ENCODE data around the gene DUSP16.
"Not testable (repeated sequence)": the region's sequence is repeated elsewhere in the genome, so short reads cannot be mapped to it uniquely, and the experiment has no call there.

DUSP16 gene

DNA sequence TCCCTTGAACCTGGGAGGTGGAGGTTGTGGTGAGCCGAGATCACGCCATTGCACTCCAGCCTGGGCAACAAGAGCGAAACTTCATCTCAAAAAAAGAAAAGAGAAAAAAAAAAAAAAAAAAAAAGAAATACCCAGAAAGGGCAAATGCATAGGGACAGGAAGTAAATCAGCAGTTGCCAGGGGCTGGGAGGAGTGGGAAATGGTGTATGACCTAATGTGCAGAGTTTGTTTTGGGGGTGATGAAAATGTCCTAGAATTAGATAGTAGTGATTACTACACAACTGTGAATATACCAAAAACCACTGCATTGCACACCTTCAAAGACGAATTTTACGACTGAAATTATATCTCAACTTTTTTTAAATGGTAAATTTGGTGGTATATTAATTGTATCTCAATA is 20.4 kb downstream of the DUSP16 start:
- DNase-seq: no peak

DNA sequence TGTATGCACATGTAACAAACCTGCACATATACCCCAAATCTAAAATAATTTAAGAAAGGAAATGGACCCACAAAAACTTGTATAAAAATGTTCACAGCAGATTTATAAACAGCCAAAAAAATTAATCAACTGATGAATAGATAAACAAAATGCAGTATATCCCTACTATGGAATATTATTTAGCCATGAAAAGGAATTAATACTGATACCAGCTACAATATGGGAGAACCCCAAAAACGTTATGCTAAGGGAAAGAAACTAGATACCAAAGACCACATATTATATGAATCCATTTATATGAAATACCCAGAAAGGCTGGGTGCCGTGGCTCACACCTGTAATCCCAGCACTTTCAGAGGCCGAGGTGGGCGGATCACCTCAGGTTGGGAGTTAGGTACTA is 20.9 kb downstream of the DUSP16 start:
- DNase-seq: no peak

DNA sequence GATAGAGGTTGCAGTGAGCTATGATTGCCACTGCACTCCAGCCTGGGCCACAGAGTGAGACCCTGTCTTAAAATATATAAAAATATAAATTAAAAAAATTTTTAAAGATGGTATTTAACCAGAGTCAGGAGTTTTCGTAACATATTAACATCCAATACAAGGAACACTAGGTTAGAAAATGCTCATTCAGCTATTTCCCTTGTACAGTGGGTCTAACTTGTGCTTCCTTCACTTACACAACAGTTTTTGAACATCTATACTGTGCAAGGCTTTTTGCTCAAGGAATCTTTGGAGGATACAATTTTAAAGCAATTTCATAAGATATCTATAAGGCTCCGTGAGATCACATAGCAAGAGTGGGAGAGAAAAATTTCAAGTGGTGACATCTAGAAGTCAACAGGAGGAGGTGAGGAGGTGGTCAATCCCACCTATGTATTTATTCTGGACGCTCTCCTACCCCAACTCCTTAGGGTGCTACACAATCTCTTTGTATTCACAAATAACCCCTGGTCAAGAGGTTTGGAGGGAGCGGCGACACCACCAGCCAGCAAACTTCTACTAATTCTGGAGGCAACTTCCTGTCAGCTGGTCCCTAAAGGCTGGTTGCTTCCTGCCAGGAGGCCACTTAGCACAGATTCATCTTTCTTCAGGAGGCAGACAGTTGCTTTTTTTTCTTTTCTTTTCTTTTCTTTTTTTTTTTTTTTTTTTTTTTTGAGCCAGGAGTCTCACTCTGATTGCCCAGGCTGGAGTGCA is 22.2 kb downstream of the DUSP16 start:
- DNase-seq: no peak

DNA sequence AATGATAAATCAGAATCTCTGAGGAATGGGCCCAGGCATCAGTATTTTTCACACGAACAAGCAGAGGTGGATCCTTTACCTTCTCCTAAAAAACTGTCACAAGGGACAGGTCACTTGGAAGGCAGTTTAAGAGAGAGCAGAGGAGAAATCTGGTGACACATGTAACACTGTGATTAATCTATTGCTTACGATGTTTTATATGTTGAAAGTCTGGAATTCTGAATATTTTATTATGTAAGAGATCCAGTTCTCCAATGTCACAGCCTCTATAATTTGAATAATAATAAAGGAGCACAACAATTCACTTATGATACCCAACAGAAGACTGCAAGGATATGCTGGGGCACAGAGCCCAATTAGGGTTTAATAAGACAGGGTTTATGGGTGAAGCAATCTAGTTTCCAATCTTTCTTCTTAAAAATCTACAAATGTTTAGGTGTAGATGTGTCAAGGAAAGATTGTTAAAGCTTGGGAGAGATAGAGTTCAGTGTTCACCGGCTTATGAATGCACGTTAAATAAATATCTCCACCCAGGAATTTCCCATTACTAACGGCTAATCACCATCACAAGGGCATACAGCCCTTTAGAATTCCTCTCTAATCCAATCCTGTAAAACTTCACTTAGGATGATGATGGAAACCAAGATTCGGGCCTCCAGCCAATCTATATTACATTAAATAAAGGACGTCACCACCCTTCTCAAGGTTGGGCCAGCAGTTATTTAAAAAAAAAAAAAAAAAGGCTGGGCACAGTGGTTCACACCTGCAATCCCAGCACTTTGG is 23.4 kb downstream of the DUSP16 start:
- no peak for DNase-seq

DNA sequence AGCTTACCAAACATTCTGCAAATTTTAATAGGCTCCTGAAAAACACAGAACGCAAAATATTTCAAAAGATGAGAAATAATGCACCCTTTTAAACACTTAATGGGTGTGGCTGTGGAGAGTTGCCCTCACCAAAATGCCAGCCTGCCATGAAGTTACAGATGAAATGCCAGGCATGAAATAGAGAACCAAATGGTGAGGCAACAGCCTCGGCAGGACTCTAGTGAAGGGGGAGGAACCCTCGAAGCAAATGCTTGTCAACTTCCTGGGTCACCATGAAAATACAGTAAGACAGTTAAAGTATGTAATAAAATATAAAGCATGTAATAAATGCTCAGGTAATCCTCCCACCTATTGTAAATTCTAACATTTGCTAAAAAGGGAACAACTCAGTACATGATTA is 24.1 kb downstream of the DUSP16 start:
- DNase-seq: no peak

DNA sequence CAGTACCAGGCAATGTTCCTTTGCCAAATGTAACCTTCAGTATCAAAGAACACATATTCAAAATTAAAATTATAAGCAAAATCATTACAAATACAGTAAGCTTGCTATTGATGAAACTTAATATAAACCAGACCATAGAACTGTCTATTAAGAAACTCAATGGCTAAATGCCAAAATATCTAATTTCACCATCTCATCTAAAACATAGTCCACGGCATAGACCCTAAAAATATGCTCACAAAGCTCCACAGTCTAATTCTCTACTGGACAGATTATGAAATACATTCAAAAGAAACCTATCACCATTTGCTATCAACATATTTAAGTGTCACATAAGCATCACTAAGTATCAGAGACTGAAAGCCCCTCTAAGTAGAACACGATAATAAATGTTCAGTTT is 25.2 kb downstream of the DUSP16 start:
- no peak for DNase-seq

DNA sequence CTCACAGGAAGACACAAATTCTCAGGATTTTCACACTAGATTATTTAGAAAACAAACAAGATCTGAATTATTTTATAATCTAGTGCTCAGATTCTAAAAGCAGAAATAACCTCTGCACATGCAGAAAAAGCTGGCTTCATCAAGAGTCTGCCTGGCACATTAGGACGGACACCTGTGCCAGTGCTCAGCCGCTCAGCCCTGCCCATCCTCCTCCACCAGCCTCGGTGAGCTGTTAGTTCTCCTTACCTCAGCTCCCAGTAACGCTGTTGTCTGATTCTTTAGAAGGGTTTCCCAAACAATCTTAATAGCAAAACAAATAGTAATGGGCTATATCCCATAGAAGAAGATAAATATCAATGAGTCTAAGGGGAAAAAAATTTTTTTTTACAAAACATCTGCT is 27.7 kb downstream of the DUSP16 start:
- DNase-seq: no peak

DNA sequence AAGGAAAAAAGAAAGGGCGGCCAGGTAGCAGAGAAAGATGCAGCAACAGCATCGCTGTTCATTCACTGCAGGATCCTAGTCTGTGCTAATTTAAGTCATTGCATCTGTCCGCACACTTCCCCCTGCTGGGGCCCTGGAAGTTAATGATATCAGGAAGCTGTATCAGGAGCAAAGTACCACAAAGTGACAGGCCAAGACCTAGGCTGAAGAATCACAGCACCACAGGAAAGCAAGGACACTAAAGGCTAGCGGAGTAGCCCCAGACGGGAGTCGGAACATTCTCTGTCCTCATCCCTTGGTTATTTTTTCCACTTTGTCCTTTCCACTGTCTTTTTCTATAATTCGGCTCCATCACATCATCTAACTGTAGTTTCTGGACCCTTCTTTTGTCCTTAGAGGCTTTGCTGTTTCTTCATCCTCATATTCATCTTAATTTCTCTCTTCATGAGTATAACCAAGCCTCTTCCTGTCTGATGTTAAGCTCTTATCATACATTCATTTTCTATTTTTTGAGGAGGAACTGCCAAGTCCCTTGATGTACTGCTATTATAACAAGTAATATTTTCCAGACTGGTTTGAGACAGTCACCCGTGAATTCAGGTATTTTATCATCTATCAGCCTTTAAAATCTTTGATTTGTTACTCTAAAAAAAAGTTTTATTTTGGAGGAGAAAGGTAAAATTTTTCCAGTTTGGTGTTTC is 28.3 kb downstream of the DUSP16 start:
- no peak for DNase-seq

DNA sequence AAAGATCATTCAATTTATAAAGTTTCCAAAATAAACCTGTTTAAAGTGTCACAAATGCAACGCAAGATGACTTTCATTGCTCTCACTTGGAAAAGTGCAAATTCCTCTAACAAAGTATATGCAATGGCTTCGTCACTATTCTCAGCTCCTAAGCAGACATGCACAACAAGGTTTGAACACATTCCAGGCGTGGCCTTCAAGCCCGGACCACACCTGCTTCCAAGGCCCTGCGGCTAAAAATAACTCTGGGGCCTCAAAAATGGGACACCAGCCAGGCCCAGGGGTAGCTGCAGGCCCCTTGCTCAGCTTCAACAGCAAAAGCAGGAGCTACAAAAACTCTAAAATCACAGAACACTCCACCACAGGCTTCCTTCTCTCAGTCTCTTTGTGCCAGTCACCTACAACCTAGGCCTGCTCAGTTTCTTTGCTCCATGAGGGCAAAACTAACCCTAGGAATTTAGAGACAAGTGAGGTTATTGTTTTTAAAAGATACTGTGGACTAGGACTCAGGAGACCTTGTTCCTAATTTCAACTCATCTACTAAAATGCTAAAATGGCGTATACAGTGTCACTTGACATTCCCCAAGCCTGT is 29.3 kb downstream of the DUSP16 start:
- DNase-seq: no peak

DNA sequence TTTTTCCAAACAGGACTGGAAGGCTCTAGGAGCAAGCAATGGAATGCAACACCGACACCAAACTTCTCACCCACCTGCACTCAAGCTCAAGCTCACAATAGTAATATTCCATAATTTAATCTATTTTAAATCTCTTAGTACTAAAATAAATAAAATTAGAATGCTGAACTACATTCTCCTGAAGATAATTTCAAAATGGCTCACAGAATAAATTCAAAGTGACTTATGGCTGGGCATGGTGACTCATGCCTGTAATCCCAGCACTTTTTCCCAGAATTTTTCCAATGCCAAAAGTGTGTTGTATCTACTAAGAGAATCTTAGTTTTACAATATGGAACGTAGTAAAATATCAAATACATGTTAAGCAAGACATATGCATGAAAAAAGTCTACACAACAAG is 31.5 kb downstream of the DUSP16 start:
- DNase-seq: no peak

DNA sequence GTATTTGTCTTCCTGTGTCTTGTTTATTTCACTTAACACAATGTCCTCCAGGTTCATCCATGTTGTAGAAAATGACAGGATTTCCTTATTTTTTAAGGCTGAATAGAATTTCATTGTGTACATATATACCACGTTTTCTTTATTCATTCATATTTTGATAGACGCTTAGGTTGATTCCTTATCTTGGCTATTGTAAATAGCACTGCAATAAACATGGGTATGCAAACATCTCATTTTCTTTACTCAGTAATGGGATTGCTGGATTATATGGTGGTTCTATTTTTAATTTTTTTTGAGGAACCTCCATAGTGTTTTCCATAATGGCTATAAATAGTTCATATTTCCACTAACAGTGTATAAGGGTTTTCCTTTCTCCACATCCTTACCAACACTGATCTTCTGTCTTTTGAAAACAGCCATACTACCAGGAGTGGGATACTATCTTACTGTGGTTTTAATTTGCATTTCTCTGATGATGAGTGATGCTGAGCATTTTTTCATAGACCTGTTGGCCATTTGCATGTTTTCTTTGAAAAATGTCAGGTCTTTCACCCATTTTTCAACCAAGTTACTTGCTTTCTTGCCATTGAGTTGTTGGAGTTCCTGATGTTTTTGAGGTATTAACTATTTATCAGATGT is 32.8 kb downstream of the DUSP16 start:
- no peak for DNase-seq

DNA sequence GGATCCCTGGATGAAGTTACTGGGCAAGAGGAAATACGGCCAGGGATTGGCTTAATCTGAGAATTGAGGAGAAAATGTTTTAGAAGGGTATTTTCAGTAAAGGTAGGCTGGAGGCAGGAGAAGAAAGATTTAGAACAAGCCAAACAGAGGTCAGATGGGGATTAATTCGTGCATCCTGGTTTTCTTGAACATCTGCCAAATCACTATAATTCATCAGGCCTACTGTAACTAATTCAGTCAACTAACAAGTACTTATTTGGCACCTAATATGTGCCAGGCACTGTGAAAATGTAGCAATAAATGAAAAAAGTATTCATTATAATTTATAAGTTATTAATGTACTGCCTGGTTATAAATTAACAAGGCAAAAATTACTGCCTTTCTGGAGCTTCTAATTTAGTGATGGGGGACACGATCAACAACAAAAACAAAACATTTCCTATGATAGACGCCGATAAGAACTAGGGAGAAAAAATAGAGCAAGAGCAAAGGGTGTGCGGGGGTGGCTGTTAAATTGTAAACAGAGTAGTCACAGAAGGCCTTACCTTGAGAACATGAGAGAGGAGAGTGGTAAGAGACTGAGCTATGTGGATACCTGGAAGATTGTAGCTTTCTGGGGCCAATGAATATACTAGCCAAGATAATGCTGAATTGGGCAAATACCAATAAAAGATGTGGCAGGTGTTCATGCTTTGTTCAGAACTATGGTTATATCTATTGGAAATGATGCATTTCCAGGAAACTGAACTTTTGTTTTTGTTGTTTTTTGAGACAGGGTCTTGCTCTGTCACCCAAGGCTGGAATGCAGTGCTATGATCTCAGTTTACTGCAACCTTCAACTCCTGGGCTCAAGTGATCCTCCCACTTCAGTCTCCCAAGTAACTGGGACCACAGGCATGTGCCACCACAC is 34.0 kb downstream of the DUSP16 start:
- no peak for DNase-seq

DNA sequence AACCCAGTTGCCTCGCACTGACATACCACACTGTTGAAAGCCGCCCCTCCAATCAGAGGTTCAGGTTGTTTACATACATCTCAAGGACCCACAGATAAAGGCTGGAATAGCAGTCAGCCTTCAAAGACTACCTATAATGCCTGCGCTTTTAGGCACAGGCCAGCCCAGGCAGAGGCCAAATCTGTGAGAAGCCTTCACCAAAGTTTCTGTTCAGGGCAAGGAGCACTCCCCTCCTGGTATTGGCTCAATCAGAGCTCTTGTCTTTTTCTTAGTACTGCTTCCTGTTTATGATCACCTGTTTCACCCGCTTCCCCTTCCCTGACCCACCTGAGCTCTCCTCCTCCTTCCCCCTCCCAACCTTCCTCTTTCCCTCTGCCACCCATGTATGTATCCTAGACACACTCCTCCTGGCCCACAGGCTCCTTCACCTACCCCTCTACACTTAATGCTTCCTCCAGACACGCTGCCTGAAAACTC is 34.8 kb downstream of the DUSP16 start:
- DNase-seq: no peak

DNA sequence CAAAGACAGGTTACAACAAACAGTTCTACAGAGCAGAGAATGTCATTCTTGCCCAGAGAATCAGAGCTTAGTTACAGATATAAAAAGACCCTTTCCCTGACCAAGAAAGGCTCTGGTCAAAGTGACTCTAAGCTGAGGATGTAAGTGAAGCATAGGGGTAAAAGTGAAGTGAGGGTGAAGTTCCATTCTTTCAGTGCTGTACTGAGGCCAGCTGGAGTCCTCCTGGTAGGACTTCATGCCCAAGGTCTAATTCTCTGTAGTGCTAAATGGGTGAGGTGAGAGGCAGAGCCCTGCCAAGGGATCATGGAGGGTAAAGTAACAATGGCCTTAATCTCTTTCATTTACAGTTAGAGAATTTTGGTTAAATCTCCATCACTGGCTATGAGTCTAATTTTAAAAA is 38.5 kb downstream of the DUSP16 start:
- DNase-seq: no peak

DNA sequence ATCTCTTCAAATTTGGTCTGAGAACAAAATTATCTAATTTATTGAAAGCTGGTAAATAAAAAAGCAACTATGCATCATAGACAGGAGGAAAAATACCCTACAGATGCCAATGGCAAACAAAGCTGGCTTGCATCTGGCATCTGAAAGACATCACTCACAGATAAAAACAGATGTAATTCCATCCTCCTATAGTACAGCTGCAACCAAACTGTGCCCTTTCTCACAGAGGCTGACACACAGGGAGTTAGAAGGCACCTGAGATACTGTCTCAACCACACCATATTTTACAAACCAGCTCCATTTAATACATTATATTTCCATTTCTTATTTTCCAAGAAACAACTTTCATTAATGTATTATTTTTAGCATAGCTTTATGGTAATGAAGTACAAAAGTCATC is 39.4 kb downstream of the DUSP16 start:
- DNase-seq: no peak

DNA sequence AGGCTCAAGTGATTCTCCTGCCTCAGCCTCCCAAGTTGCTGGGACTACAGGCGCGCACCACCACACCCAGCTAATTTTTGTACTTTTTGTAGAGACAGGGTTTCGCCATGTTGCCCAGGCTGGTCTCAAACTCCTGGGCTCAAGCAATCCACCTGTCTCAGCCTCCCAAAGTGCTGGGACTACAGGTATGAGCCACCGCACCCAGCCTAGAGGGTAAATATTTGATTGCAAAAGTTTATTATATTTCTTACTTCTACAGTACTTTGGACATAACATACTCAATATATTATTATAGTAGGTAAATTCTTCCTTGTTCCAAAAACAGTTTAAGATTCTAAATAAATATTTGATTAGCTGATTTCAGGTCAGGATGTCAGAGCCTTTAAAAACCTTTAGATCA is 40.0 kb downstream of the DUSP16 start:
- not testable (repeated sequence) for DNase-seq

DNA sequence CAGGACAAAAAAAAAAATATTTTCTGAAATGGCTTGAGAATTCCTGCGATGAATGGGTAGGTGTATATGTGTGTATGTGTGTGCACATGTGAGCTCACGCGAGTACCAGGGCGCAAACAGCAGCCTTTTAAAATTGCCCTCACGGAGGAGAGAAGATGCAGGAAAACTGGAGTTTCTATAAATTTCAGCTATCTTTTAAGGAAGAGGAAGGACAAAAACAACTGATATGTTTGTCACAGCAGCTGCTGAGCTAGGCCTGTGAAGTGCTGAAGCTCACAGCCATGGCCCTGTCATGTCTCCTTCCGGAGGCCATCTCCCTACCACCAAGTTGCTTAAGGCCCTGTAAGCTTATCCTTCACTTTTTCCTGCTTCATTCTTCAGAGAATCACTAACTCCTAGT is 40.8 kb downstream of the DUSP16 start:
- DNase-seq: no peak

DNA sequence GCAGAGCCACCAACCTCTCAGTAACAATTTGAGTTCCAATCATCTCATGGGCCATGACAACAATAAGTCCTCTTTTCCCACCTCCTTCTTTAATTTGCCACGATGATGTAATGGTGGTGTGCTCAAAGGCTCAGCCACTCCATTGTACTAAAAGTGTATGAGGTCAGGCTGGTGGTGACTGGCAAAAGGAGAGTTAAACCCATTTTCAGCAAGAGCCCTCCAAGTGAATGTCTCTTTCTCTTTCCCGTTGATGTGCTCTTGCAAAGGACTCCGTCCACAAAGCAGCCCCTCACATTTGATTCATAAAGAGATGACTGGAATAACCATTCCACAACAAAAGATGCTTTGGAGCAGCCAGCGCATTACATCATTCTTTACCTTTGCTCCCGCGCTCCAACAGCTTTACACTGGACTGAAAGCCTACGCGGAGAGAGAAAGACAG is 41.6 kb downstream of the DUSP16 start:
- DNase-seq: no peak

DNA sequence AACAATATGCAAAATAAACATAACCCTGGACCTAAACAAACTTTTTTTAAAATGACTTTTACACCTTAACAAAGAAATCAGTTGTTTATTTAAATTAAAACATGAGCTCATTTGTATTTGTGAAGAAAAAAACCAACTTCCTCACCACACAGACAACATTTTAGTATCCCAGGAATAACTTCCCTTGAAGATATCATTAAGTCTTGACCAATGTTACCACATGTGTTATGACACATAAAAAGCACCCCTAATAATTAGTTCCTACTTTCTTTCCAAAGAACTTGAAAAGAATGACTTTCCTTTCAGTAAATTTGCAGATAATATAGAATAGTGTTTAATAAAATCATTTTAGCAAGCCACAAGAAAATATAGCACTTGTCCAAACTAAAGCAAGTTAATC is 42.4 kb downstream of the DUSP16 start:
- no peak for DNase-seq

DNA sequence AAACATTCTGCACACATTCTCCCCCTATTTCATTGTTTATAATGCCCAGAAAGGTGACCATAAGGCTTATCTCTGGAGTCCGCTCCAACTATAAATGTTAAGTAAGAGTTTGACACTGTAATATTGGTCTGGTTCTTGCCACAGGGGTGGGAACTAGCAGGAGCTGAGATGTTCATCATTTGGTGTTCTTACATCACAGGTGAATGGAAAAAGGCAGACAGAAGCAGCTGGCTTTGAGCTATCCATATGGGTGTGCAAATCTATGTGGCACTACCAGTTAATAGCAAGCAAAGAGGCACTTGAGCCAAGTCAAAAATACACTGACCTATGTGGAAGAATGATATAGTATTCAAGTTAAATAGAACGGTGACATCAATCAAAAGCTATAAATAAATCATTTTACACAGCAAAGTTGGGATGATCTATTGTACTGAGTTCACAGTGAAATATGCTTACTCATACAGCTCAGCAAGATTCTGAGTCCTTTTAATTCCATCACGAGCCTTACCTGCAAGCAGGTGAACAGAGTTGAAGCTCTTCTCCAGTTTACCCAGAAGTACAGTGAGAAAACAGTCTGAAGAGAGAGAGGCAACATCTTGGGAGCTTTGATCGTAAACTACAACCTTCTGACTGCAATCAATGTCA is 43.2 kb downstream of the DUSP16 start:
- DNase-seq: no peak

DNA sequence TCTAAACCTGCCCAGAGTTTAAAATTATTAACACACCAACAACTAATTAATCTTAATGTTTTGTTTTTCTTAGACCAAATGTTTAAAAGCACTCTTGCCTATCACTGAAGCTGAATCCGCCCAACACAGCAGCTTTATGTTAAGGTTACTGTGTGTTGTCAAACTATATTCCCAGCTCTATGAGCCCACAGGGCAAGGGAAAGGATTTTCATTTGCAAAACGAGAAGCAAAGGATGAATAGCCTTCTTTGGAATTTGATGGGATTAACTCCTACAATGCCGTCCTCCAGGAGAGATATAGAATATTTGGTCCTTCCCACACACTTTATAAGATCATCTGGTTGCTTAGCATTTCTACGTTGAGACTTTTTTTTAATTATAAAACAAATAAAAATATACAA is 43.7 kb downstream of the DUSP16 start:
- no peak for DNase-seq

Measured in NCI-H1436 treated with DMSO at 0.1 percent for 48 hours (cell line).